MM.1S (cell line): Measurements from ENCODE around the gene TACR2.

Experiments used
- DNase-seq: peaks from one replicate; pipeline ENCODE4 v3.0.0-alpha.2; 2015
- H2AFZ ChIP-seq: fragments of 300-600 bp; sonication (generic); 2 replicates; pipeline ENCODE4 v1.6.0; 2016; ENCODE audit warnings: antibody characterized with exemption, low read length
- H3F3A ChIP-seq: fragments of 300-600 bp; sonication (generic); 2 replicates; pipeline ENCODE4 v1.6.1; 2016; ENCODE audit warnings: mild to moderate bottlenecking, antibody characterized with exemption, low read length, moderate library complexity, mixed read lengths; ENCODE audit not compliant: insufficient read depth
- H3K27ac ChIP-seq: fragments of 300-600 bp; sonication (generic); 2 replicates; pipeline ENCODE4 v1.5.1; 2016; ENCODE audit warnings: mild to moderate bottlenecking, low read length
- H3K27me3 ChIP-seq: fragments of 300-600 bp; sonication (generic); replicated peaks from 2 replicates; pipeline ENCODE4 v1.6.0; 2016; ENCODE audit warnings: low read length; ENCODE audit not compliant: insufficient read depth
- H3K36me3 ChIP-seq: fragments of 300-600 bp; sonication (generic); replicated peaks from 2 replicates; pipeline ENCODE4 v1.6.1; 2016; ENCODE audit warnings: mild to moderate bottlenecking, low read length, mixed read lengths; ENCODE audit not compliant: insufficient read depth
- H3K4me1 ChIP-seq: fragments of 300-600 bp; sonication (generic); 2 replicates; pipeline ENCODE4 v1.6.1; 2016; ENCODE audit warnings: low read length, mixed read lengths
- H3K4me2 ChIP-seq: fragments of 300-600 bp; sonication (generic); 2 replicates; pipeline ENCODE4 v1.6.0; 2016; ENCODE audit warnings: low read depth, low read length
- H3K4me3 ChIP-seq: fragments of 300-600 bp; sonication (generic); 2 replicates; pipeline ENCODE4 v1.5.1; 2016; ENCODE audit warnings: low read length, mixed read lengths
- H3K79me2 ChIP-seq: fragments of 300-600 bp; sonication (generic); 2 replicates; pipeline ENCODE4 v1.6.1; 2016; ENCODE audit warnings: mixed run types, low read length, mixed read lengths
- H3K9ac ChIP-seq: fragments of 300-600 bp; sonication (generic); 2 replicates; pipeline ENCODE4 v1.6.1; 2016; ENCODE audit warnings: low read length, mixed read lengths
- H3K9me2 ChIP-seq: fragments of 300-600 bp; sonication (generic); replicated peaks from 2 replicates; pipeline ENCODE4 v1.6.1; 2016; ENCODE audit warnings: mild to moderate bottlenecking, low read length, mixed read lengths; ENCODE audit not compliant: insufficient read depth
- H3K9me3 ChIP-seq: fragments of 300-600 bp; sonication (generic); replicated peaks from 2 replicates; pipeline ENCODE4 v1.6.1; 2016; ENCODE audit warnings: mild to moderate bottlenecking, low read length, mixed read lengths; ENCODE audit not compliant: insufficient read depth
- H4K20me1 ChIP-seq: fragments of 300-600 bp; sonication (generic); 2 replicates; pipeline ENCODE4 v1.6.1; 2016; ENCODE audit warnings: mild to moderate bottlenecking, low read length, moderate library complexity, mixed read lengths; ENCODE audit not compliant: insufficient read depth
- EZH2 ChIP-seq: fragments of 300-600 bp; sonication (generic); optimal IDR thresholded peaks from 2 replicates; pipeline ENCODE3; 2017; ENCODE audit warnings: low read depth, mild to moderate bottlenecking, antibody characterized with exemption, low read length, mixed read lengths
- EZH2phosphoT487 ChIP-seq: fragments of 300-600 bp; sonication (generic); IDR thresholded peaks from 2 replicates; pipeline ENCODE4 v1.6.1; 2018; ENCODE audit warnings: antibody characterized with exemption, low read length
- TF ChIP-seq, protein P1 (sequence below): fragments of 300-600 bp; sonication (generic); IDR thresholded peaks from 2 replicates; pipeline ENCODE4 v1.5.1; 2016; ENCODE audit warnings: antibody characterized with exemption, low read length, mixed read lengths

Gene TACR2

DNA sequence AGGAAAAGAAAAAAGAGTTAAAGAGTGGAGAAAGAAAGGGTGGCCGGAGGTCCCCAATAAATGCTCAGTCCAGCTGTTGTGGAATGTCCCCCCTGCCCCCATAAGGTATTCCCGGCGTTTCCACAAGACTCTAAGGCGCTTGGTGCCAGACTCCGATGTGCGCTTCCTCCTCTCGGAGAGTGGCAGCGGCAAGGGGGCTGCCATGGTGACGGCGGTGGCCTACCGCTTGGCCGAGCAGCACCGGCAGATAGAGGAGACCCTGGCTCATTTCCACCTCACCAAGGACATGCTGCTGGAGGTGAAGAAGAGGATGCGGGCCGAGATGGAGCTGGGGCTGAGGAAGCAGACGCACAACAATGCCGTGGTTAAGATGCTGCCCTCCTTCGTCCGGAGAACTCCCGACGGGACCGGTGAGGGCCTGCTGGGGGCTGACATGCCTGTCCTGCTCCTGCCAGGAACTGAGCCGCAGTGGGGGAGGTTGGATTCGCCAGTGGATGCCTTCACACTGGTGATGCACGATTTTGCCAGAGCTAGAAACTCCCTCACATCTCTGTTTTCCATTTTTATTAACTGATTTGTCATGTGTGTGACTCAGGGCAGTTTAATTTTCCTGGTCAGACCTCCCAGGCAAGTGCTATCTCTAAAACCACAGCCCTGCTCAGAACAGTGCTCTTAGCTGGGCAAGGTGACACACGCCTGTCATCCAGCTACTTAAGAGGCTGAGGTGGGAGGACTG is 34.2 kb downstream of the TACR2 start:
- no peaks in the 10 kb centered on the region for H3K9me3 ChIP-seq
- no peaks in the 10 kb centered on the region for H3K4me1 ChIP-seq
- H3K9ac ChIP-seq = no peak overlapping the region
- no peaks in the 10 kb centered on the region for H3K79me2 ChIP-seq
- no peak overlapping the region for H3K4me2 ChIP-seq
- no peaks in the 10 kb centered on the region for H3K36me3 ChIP-seq
- no peak for DNase-seq
- no peaks in the 10 kb centered on the region for H3K9me2 ChIP-seq
- no peaks in the 10 kb centered on the region for H3F3A ChIP-seq
- TF ChIP-seq, protein P1, sequence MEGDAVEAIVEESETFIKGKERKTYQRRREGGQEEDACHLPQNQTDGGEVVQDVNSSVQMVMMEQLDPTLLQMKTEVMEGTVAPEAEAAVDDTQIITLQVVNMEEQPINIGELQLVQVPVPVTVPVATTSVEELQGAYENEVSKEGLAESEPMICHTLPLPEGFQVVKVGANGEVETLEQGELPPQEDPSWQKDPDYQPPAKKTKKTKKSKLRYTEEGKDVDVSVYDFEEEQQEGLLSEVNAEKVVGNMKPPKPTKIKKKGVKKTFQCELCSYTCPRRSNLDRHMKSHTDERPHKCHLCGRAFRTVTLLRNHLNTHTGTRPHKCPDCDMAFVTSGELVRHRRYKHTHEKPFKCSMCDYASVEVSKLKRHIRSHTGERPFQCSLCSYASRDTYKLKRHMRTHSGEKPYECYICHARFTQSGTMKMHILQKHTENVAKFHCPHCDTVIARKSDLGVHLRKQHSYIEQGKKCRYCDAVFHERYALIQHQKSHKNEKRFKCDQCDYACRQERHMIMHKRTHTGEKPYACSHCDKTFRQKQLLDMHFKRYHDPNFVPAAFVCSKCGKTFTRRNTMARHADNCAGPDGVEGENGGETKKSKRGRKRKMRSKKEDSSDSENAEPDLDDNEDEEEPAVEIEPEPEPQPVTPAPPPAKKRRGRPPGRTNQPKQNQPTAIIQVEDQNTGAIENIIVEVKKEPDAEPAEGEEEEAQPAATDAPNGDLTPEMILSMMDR = no peak
- no peak for TF ChIP-seq EZH2phosphoT487
- TF ChIP-seq EZH2 = no peak
- no peak overlapping the region for H3K27ac ChIP-seq
- no peaks in the 10 kb centered on the region for H3K27me3 ChIP-seq
- H2AFZ ChIP-seq = no peak overlapping the region
- no peaks in the 10 kb centered on the region for H4K20me1 ChIP-seq
- H3K4me3 ChIP-seq = no peak overlapping the region

DNA sequence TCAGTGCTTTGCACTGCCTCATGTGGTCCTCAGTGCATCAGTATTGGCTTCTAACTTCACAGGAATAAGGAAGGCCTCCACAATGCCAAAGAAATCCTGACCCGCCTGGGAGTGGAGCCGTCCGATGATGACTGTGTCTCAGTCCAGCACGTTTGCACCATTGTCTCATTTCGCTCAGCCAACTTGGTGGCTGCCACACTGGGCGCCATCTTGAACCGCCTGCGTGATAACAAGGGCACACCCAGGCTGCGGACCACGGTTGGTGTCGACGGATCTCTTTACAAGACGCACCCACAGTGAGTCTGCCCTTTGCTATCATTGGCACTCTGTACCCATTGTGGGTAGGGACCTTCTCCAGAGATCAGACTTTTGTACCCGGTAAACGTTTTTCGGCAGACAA is 36.9 kb downstream of the TACR2 start:
- no peaks in the 10 kb centered on the region for H3F3A ChIP-seq
- no peak overlapping the region for H2AFZ ChIP-seq
- no peak for DNase-seq
- no peaks in the 10 kb centered on the region for H3K27me3 ChIP-seq
- H3K9me3 ChIP-seq = no peaks in the 10 kb centered on the region
- no peak overlapping the region for H3K4me3 ChIP-seq
- TF ChIP-seq EZH2 = no peak
- TF ChIP-seq, protein P1 = no peak
- no peak for TF ChIP-seq EZH2phosphoT487
- H3K4me2 ChIP-seq = no peak overlapping the region
- no peaks in the 10 kb centered on the region for H3K4me1 ChIP-seq
- no peaks in the 10 kb centered on the region for H3K36me3 ChIP-seq
- H3K9me2 ChIP-seq = no peaks in the 10 kb centered on the region
- H3K79me2 ChIP-seq = no peaks in the 10 kb centered on the region
- H3K9ac ChIP-seq = no peak overlapping the region
- H3K27ac ChIP-seq = no peak overlapping the region
- H4K20me1 ChIP-seq = no peaks in the 10 kb centered on the region

GRCh38 chr10:69377933-69378332 is 38.8 kb downstream of the TACR2 start:
- no peaks in the 10 kb centered on the region for H3K27me3 ChIP-seq
- H3K4me3 ChIP-seq = no peak overlapping the region
- H3K79me2 ChIP-seq = no peaks in the 10 kb centered on the region
- no peaks in the 10 kb centered on the region for H3K4me1 ChIP-seq
- H3K9me2 ChIP-seq = no peaks in the 10 kb centered on the region
- no peaks in the 10 kb centered on the region for H3F3A ChIP-seq
- no peak overlapping the region; the same call in 1 of the 2 replicates for H2AFZ ChIP-seq
- no peak overlapping the region for H3K27ac ChIP-seq
- peak overlapping the region; percentile 23; the same call in 1 of the 2 replicates for H3K4me2 ChIP-seq
- no peak for DNase-seq
- no peak for TF ChIP-seq EZH2phosphoT487
- TF ChIP-seq, protein P1 = no peak
- TF ChIP-seq EZH2 = no peak
- no peaks in the 10 kb centered on the region for H3K36me3 ChIP-seq
- no peaks in the 10 kb centered on the region for H3K9me3 ChIP-seq
- H3K9ac ChIP-seq = no peak overlapping the region
- no peaks in the 10 kb centered on the region for H4K20me1 ChIP-seq
